CD4-positive, alpha-beta T cell treated with Interleukin-15 for 1 hour (primary cell): ENCODE results near the gene TSFM.
A peak's percentile ranks its signal among the peaks of the same experiment; 100 is the strongest.

ENCODE experiments used
- DNase-seq: peaks from one replicate; pipeline ENCODE4 v3.0.0-alpha.2; 2020

TSFM gene

GRCh38 chr12:57782608-57783465 is at the start of gene TSFM:
Gene TSFM (plus strand): TSS chr12:57782787. CDS start chr12:57782802, 15 bp downstream.
- DNase-seq = peak; percentile 93

- DNase-seq = no peak
Measured at GRCh38 chr12:57733928-57734327, 48.7 kb upstream of the TSFM start.

- no peak for DNase-seq
Measured at GRCh38 chr12:57734591-57734990, 48.0 kb upstream of the TSFM start.

- DNase-seq = no peak
Measured at GRCh38 chr12:57735198-57735855, 47.3 kb upstream of the TSFM start.

GRCh38 chr12:57735952-57736740 is 46.4 kb upstream of the TSFM start:
- no peak for DNase-seq

- no peak for DNase-seq
Measured at GRCh38 chr12:57736741-57737466, 45.7 kb upstream of the TSFM start.

- no peak for DNase-seq
Measured at GRCh38 chr12:57737467-57738460, 44.8 kb upstream of the TSFM start.

- DNase-seq = no peak
Measured at GRCh38 chr12:57738661-57739237, 43.8 kb upstream of the TSFM start, which contains the start of gene AGAP2. Gene AGAP2 (minus strand): TSS chr12:57738742. CDS start chr12:57738246, 496 bp downstream.

GRCh38 chr12:57739387-57739786 is 43.2 kb upstream of the TSFM start:
- DNase-seq = no peak

GRCh38 chr12:57739914-57740538 is 42.6 kb upstream of the TSFM start:
- no peak for DNase-seq

GRCh38 chr12:57740656-57741412 is 41.8 kb upstream of the TSFM start:
- DNase-seq = peak; percentile 88

- DNase-seq = no peak
Measured at GRCh38 chr12:57741413-57741789, 41.2 kb upstream of the TSFM start.

GRCh38 chr12:57741844-57742738 is 40.5 kb upstream of the TSFM start:
- DNase-seq = peak; percentile 88

- no peak for DNase-seq
Measured at GRCh38 chr12:57743769-57744168, 38.8 kb upstream of the TSFM start.

- DNase-seq = peak; percentile 87
Measured at GRCh38 chr12:57744194-57744776, 38.3 kb upstream of the TSFM start.

- peak; percentile 97 for DNase-seq
Measured at GRCh38 chr12:57744777-57745484, 37.7 kb upstream of the TSFM start, which contains the start of gene TSPAN31. Gene TSPAN31 (plus strand): TSS chr12:57745039. CDS start chr12:57745155, 116 bp downstream.

GRCh38 chr12:57745485-57745881 is 37.1 kb upstream of the TSFM start:
- no peak for DNase-seq
